T1000 (cell line): ENCODE results near the gene STRN3.
"Not testable (repeated sequence)": the region's sequence is repeated elsewhere in the genome, so short reads cannot be mapped to it uniquely, and the experiment has no call there.

ENCODE experiments used
- DNase-seq: peaks from one replicate; lab custom pipeline; 2025; ENCODE audit warnings: mixed read lengths; lab: John Stamatoyannopoulos, UW

The STRN3 gene

DNA sequence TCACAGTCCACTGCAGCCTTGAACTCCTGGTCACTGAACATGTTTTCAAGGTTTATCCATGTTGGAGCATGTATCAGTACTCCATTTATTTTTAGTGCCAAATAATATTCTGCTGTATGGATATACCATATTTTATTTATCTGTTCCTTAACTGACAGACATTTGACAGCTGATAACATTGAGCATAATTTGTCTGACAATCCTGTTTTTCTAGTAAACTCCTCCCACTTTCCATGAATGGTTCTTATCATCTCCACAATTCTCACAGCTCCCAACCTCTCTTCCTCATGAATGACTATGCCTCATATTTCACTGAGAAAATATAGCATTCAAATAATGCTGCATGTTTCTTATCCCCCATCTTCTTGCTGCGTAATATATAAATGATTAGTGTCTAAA lies 118.5 kb downstream of the STRN3 start:
- no peak for DNase-seq

DNA sequence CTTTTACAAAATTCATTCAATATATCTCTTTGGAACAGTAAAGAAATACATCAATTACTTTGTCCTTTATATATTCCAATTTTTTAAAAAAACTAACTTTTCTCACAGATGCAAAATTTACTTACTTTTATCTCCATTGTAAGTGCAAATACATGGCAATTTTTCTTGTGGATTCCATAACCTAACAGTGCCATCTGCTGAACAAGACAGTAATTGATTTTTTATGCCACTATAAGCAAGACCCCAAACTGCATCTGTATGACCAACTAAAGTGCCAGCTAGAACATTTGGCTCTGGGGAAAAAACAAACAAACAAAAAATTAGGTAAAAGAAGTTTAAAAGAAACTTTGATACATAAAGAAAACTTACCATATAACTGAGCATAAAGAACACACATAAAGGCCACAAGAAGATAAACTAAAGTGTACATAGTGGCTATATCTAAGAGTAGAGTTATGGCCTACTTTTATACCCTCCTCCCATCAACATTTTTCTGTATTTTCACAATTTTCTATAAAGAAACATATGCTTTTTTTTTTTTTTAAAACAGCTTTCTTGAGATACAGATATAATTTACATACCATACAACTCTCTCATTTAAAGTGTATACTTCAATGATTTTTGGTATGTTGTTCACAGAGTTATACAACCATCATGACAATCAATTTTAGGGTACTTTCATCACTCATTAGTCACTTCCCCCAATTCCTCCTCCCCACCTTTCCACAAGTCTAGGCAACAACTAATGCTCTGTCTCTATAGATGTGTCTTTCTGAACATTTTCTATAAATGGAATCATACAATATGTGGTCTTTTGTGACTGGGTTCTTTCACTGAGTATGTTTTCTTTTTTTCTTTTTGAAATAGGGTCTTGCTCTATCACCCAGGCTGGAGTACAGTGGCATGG lies 119.2 kb downstream of the STRN3 start:
- no peak for DNase-seq

DNA sequence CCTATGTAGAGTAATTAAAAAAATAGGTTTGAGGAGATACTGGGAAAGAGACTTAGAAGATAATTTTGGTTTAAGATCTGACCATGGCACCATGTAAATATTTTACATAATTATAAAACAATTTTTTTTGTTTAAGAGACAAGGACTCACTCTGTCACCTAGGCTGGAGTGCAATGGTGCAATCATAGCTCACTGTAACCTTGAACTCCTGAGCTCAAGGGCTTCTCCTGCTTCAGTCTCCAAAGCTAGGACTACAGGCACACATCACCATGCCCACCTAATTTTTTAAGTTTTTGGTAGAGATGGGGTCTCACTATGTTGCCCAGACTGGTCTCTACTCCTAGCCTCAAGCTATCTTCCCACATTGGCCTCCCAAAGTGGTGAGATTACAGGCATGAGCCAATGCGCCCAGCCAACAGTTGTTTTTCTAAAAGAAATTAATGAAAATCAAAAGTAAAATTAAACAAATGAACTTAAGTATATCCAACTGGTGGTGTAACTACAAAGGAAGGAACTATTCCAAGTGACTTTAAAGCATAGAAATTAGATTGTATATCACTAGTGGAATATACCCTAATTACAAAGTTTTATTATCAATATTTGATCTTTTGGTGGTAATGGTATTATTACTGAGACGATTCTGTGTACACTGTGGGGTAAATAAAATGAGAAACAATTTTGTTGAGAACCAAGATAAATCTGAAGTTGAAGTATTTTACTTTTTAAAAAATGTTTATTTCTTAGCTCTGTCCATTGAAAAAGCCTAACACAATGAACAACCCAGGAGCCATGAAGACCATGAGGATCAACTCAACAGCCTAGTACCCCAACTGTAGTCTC lies 122.7 kb downstream of the STRN3 start:
- DNase-seq, result no peak

DNA sequence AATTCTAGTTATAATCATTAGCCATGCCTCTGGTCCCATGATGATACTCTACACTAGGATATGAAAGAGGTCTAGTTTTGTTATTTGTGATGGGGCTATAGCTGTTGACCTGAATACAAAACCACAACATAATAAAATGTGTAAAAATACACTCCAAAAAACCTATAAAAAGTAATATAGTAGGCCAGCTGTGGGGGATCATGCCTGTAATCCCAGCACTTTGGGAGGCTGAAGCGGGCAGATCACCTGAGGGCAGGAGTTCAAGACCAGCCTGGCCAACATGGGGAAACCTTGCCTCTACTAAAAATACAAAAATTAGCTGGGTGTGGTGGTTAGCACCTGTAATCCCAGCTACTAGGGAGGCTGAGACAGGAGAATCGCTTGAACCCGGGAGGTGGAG lies 129.1 kb downstream of the STRN3 start:
- not testable (repeated sequence) for DNase-seq

DNA sequence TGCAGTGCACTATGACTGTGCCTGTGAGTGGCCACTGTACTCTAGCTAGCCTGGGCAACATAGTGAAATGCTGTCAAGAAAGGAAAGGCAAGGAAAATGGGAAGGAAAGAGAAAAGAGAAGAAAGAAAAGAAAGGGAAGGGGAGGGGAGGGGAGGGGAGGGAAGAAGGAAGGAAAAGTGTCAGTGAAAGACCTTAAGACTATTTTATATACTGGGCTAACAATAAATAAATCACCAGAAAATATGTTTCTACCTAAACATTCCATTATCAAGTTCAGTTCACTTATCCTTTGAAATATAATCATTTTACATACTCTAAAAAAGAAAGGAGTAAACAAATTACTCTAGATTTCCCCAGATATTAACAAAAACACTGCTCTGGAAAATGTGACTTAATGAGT lies 129.7 kb downstream of the STRN3 start:
- no peak for DNase-seq

DNA sequence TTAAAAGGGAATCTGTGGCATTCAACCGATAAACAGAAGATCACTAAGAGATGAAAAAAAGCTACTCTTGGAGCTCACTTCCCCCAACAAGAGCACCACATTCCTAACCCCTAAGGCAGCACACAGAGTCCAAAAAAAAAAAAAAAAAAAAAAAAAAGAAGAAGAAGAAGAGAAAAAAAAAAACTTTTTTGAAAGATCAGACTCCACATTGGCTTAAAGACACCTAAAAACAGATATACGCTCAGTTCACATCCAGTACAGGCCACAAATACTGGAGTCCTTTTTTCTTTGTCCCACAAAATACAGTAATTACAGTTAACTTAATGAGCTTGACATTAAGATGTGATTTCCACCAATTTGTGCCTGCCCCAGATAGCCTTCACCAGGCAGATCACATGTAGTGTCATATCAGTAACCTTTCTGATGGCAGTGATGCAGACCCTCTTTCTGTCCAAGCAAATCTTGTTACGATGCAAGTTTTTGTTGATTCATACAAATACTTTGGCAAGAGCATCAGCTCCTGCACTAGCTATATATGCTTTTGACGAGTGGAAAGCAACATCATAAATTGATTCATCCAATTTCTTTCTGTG lies 131.2 kb downstream of the STRN3 start:
- DNase-seq, result no peak

DNA sequence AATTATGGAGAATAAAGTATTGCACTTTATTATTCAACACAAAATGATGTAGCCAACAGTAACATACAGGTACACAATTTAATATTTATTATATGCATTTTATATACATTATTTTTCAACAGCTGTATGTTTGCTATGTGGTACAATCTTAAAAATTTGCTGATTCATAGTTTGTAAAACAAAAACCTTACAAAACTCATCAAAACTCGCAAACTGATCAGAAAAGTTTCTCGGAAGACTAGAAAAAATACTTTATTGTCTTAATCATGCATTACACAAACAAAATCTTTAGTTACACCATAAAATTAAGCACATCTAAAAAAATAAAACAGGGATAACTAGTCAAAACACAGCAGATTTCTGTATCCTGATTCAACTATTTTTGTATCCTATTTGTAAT lies 132.4 kb downstream of the STRN3 start:
- DNase-seq, result no peak

DNA sequence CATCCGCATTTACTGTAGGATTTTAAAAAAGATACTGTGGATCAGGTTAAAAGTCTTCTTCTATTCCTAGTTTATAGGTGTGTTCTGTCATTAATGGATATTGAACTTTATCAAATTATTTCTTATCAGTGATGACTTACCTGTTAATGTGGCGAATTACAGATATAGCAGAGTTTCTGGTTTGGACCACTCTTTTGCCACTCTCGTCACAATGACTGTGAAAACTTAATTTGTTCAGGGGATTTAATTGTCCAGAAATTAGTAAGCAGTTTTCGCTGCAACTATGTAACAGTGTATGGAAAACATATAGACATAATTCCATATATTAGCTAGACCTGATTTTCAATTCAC lies 137.0 kb downstream of the STRN3 start:
- no peak for DNase-seq

DNA sequence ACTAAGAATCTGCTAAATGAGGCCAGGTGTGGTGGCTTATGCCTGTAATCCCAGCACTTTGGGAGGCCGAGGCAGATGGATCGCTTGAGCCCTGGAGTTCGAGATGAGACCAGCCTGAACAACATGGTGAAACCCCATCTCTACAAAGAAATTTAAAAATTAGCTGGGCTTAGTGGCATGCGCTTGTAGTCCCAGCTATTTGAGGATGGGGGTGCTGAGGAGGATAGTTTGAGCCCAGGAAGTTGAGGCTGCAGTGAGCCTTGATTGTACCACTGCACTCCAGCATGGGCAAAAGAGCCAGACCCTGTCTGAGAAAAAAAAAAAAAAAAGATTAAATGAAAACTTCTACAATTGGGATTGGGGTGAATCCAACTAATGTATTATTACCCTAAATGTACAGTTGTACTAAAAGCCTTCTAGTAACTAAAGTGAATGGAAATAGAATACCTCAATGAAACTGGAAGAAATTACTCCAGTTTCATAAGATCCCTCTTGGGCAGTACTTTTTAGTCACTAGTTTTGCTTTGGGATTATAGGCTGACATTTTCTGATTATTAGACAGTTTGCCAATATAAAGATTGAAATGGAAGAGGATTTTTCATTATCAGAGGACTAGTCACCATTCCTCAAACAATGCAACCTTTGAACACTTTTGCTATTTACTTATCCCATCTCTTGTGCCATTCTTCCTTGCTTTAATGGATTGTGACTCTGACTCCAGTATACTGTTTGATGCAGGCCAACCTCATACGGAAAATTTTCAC lies 137.5 kb downstream of the STRN3 start:
- DNase-seq, result no peak

DNA sequence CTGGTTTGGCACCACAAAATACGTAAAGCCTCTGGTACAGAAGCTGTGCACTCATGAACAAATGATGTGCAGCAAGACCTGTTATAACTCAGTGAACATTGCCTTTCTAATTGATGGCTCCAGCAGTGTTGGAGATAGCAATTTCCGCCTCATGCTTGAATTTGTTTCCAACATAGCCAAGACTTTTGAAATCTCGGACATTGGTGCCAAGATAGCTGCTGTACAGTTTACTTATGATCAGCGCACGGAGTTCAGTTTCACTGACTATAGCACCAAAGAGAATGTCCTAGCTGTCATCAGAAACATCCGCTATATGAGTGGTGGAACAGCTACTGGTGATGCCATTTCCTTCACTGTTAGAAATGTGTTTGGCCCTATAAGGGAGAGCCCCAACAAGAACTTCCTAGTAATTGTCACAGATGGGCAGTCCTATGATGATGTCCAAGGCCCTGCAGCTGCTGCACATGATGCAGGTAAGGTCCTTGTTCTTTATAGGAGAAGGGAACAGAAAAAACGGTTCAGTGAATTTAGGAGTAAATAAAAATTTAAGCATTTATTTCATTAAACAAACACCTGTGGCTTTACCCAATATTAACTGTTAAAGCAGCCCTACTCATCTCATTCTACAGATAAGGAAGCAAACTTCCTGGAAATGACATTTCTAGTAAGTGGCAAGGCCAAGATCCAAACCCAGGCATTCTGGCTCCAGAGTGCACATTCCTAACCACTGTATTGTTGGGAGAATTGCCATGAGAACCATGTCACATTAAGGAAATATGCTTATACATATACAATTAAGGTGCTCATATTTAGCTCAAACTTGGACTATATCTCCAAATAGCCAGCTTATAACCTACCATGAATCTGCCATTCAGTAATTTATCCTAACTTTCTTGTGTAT lies 140.1 kb downstream of the STRN3 start:
- DNase-seq, result no peak

DNA sequence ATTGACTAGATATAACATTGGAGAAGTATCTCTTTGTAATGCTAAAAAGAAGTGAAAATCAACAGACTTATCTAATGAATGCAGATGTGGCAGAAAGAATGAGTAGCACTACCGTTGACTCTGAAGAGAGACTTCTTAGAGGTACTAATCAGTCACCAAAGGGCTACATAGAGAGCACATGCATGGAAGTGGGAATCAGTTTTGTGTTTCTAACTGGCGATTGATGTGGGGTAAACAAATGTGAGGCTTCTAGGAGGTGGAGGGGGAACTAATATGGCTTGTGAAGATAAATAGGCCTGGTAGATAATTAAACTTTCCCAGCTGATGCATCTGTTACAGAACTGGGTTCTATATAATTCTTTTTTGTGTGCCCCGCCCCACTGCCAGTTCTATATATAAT lies 141.3 kb downstream of the STRN3 start:
- DNase-seq, result no peak

DNA sequence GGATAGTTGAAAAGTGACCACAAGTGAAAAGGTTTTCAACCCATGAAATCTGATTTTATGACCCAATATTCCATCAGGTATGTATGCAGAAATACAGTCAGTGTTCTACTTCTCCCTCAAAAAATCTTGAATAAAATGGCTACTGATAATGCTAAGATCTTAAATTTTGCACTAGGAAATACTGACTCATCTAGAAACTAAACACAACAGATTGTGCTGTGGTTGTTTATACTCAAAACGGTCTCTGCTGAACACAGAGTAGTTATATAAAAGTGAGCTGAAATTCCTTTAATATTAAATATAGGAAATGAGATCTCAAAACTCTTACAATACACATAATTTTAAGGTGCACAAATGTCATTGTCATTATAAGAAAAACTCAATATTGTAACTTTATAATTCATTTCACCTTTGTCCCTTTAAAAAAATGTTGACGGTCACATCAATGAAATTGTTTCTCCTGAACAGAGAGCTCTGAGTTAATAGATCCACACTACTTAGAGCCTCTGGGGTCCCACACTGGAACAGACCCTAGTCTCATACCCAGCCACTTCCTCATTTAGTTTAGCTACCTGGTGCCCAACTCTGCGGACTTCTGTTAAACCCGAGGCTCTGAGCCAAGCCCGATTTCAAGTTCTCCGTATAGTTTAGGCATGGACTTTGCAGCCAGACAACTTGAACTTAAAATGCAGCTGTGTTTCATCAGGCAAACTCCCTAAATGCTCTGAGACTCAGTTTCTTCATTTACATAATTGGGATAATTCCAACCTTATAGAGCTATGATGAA lies 142.5 kb downstream of the STRN3 start:
- no peak for DNase-seq

DNA sequence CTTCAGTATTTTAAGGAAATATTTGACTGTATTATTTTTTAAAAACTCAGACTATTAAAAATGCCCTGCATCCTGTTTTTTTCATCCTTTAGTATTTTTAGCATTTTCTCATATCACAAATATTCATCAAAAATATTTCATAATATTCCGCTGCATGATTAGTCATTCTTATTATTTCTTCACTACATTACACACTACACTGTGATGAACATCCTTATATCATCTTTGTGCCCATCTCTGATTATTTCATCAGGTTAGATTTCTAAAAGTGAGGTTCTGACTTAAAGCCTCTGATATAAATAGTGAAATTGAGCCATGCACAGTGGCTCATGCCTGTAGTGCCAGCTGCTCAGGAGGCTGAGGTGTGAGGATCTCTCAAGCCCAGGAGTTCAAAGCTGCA lies 143.7 kb downstream of the STRN3 start:
- no peak for DNase-seq

DNA sequence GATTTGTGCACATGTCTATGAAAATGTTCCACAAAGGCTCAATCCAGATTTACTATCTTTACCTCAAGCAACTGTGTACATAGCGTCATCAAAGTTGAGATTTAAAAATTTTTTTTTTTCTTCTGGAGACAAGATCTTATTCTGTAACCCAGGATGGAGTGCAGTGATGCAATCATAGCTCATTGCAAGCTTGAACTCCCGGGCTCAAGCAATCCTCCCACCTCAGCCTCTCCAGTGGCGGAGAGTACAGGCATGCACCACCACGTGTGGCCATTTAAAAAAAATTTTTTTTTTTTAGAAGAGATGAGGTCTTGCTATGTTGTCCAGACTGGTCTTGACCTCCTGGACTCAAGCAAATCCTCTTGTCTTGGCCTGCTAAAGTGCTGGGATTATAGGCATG lies 149.5 kb downstream of the STRN3 start:
- no peak for DNase-seq

DNA sequence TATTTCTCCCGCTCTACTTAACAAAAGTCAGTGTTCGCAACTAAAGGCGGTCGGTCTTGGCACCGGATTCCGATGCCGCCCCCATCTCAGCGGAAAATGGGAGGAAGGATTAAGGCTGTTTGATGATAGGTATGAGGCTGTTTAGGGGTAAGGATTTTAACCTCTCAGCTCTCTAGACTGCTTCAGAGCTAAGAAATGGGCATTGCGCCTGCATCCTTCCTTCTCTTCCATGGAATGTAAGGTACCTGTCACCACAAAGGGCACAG lies 150.5 kb downstream of the STRN3 start:
- DNase-seq, result no peak

DNA sequence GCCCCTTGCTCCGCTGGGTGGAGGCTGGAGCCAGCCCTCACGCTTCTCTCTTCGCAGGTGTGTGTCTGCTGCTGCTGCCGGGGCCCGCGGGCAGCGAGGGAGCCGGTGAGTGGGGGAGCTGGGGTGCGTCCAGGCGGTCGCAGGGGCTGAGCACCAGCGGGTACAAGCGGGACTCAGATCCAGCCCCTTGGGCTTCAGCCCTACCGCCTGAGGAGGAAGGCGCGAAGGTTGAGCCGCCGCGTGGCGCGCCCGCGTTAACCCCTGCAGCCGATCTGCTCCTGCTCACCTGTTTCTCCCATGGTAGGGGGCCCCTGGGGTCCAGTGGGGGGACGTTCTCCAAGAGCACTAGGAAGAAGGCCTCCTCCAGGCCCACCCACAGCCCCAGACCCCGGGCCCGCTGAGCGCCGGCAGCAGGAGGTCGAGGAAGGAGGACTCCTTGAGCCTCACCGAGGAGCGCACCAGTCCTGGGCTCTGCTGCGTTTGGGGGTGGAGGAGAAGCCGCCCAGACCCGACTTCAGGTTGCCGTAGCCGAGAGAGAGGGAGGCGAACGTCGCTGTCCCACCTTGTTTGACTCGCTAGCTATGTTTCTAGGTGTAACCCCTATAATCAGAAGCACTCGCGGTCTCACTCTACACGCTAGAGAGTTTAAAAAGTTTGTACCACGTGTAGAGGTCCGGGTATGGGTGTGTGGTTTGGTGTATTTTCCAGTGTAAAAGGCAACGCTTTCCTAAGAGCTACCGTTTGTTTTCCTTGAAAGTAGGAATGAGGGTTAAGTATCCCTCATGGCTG lies 151.0 kb downstream of the STRN3 start:
- no peak for DNase-seq

DNA sequence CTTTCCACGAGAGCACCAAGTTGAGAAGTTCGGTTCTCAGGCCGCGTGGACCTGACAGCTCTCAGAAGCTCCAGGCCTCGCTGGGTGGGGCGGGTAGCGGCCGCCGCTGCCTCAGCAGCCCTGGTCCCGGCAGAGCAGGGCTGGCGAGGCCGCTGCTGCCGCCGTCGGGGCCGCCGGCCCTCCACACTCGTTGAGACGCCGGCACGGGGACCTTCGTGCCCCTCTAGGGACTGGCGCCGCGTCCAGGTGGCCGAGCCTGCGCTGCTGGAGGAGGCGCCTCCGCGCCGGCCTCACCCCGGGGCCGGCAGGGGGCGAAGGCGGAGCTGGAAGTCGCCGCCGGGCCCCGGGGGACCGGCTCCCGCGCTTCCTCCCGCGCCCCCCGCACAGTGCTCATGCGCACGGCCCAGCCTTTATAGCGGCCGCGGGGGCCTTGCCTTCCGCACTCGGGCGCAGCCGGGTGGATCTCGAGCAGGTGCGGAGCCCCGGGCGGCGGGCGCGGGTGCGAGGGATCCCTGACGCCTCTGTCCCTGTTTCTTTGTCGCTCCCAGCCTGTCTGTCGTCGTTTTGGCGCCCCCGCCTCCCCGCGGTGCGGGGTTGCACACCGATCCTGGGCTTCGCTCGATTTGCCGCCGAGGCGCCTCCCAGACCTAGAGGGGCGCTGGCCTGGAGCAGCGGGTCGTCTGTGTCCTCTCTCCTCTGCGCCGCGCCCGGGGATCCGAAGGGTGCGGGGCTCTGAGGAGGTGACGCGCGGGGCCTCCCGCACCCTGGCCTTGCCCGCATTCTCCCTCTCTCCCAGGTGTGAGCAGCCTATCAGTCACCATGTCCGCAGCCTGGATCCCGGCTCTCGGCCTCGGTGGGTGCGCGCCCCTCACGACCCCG lies 151.8 kb downstream of the STRN3 start, which contains the start of gene COCH:
Gene COCH (plus strand): TSS at position 440 of the 879 bp plus-strand sequence. CDS start 380 bp downstream, at position 820.
- DNase-seq, result peak; percentile 45

DNA sequence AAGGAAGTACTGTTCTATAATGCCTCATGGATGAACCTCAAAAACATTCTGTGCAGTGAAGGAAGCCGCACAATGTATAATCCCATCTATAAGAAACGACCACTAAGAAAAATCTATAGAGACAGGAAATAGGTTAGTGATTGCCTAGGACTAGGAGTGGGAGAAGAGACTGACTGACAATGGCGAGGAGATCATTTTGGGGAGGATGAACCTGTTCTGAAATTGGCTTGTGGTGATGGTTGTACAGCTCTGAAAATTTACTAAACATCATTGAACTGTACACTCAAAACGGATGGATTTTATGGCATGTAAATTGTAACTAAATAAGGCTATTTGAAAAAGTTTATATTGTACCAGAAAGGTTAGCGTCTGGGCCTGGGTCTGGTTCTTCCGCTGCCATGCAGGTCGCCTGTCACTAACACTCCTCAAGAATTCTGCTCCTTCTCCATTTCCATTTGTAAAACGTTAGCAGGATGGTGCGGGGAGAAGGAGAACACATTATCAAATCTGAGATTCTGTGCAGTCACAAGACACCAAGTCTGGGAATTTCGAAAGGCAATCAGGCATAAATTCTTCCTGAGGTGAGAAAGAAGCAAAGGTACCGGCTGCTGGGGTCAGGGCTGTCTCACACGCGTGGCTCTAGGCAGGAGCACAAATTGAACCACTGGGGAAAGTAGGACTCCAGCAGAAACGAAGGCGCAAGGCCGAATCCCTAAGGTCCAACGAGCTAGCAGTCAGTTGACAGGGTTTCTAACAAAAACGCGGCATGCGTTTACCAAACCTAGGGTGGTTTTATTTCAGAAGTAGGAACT lies 152.7 kb downstream of the STRN3 start:
- no peak for DNase-seq
